IMR-90 (cell line): ENCODE measurements around the gene GJA4. TPM values are rescaled to one million over a fixed set of nuclear protein-coding genes. Genes with fewer than 3 reads are reported as not detected.

Experiments
- ATAC-seq: fragments of 200-7000 bp; cut with Tn5 transposase; 2 replicates; pipeline ENCODE4 v1.9.1; 2020; ENCODE audit warnings: low read depth, mild to moderate bottlenecking, moderate library complexity
- BruUV-seq: library from RNA; stranded (reverse); fragments of 400-500 nt; replicated peaks from 2 replicates; lab custom pipeline; 2021; lab: Mats Ljungman, UMichigan
- CTCF ChIA-PET: fragments of 300-600 bp; formaldehyde crosslinking; extraction: SDS; loops from one replicate; lab custom pipeline; 2021; ENCODE audit warnings: antibody characterized with exemption; lab: Yijun Ruan, JAX
- POLR2A ChIA-PET: fragments of 300-600 bp; sonication (Branson Sonifier 250); formaldehyde crosslinking; loops from one replicate; lab custom pipeline; 2022; ENCODE audit warnings: antibody characterized with exemption; ENCODE audit not compliant: unreplicated experiment; lab: Charles Lee
- DNase-seq: peaks from one replicate; pipeline ENCODE4 v3.0.0; 2013
- H2AFZ ChIP-seq: replicated peaks from 2 replicates; pipeline ENCODE3; 2013; ENCODE audit warnings: low read length, mild to moderate bottlenecking; ENCODE audit not compliant: poor library complexity
- H2AK5ac ChIP-seq: 2 replicates; pipeline ENCODE4 v1.6.1; 2013; ENCODE audit warnings: low read depth, low read length, inconsistent platforms
- H2AK9ac ChIP-seq: replicated peaks from 2 replicates; pipeline ENCODE3; 2013; ENCODE audit warnings: mild to moderate bottlenecking, low read depth, low read length, moderate library complexity; ENCODE audit not compliant: poor library complexity
- H2BK120ac ChIP-seq: 2 replicates; pipeline ENCODE4 v1.6.1; 2013; ENCODE audit warnings: low read depth, low read length, inconsistent platforms
- H2BK15ac ChIP-seq: 3 replicates; pipeline ENCODE4 v1.6.1; 2013; ENCODE audit warnings: low read depth, low read length, inconsistent platforms
- H2BK20ac ChIP-seq: 2 replicates; pipeline ENCODE4 v1.6.1; 2013; ENCODE audit warnings: low read depth, mild to moderate bottlenecking, inconsistent platforms, low read length, moderate library complexity
- H2BK5ac ChIP-seq: 2 replicates; pipeline ENCODE4 v1.6.1; 2013; ENCODE audit warnings: mild to moderate bottlenecking, low read depth, low read length, inconsistent platforms; ENCODE audit not compliant: poor library complexity, severe bottlenecking
- H3K14ac ChIP-seq: replicated peaks from 2 replicates; pipeline ENCODE4 v1.6.1; 2013; ENCODE audit warnings: low read depth, low read length, inconsistent platforms
- H3K18ac ChIP-seq: 2 replicates; pipeline ENCODE4 v1.6.1; 2013; ENCODE audit warnings: low read depth, low read length, control low read depth
- H3K23ac ChIP-seq: 2 replicates; pipeline ENCODE4 v1.6.1; 2013; ENCODE audit warnings: low read depth, low read length, inconsistent platforms
- H3K27ac ChIP-seq: 2 replicates; pipeline ENCODE4 v1.5.1; 2013; ENCODE audit warnings: mild to moderate bottlenecking, control low read depth, low read length; ENCODE audit not compliant: insufficient read depth
- H3K27me3 ChIP-seq: 2 replicates; pipeline ENCODE4 v1.6.1; 2013; ENCODE audit warnings: low read length; ENCODE audit not compliant: control insufficient read depth, insufficient read depth
- H3K36me3 ChIP-seq: 2 replicates; pipeline ENCODE4 v1.6.1; 2013; ENCODE audit warnings: low read length, mixed read lengths; ENCODE audit not compliant: control insufficient read depth, insufficient read depth
- H3K4ac ChIP-seq: 2 replicates; pipeline ENCODE4 v1.6.1; 2013; ENCODE audit warnings: low read depth, low read length, inconsistent platforms
- H3K4me1 ChIP-seq: 2 replicates; pipeline ENCODE4 v1.6.1; 2013; ENCODE audit warnings: low read length, mixed read lengths; ENCODE audit not compliant: control insufficient read depth, insufficient read depth
- H3K4me2 ChIP-seq: 2 replicates; pipeline ENCODE4 v1.6.1; 2013; ENCODE audit warnings: low read depth, mild to moderate bottlenecking, control low read depth, low read length, moderate library complexity
- H3K4me3 ChIP-seq: 2 replicates; pipeline ENCODE4 v1.5.1; 2013; ENCODE audit warnings: low read depth, mild to moderate bottlenecking, control low read depth, low read length, moderate library complexity; ENCODE audit not compliant: insufficient read depth
- H3K56ac ChIP-seq: 2 replicates; pipeline ENCODE4 v1.6.1; 2013; ENCODE audit warnings: low read length, inconsistent platforms; ENCODE audit not compliant: insufficient read depth; ENCODE audit errors: extremely low read depth
- H3K79me1 ChIP-seq, 2 experiments: 2 replicates each; pipeline ENCODE4 v1.6.1; 2013; ENCODE audit warnings: low read length in 2 of 2, inconsistent platforms in 1 of 2, low read depth in 1 of 2
- H3K9ac ChIP-seq: 2 replicates; pipeline ENCODE4 v1.6.1; 2013; ENCODE audit warnings: low read depth, low read length, control low read depth
- H3K9me1 ChIP-seq: 2 replicates; pipeline ENCODE4 v1.6.1; 2013; ENCODE audit warnings: low read length, inconsistent platforms; ENCODE audit not compliant: insufficient read depth
- H3K9me3 ChIP-seq: 2 replicates; pipeline ENCODE4 v1.6.1; 2013; ENCODE audit warnings: low read length; ENCODE audit not compliant: control insufficient read depth, insufficient read depth
- H4K20me1 ChIP-seq: 2 replicates; pipeline ENCODE4 v1.6.1; 2013; ENCODE audit warnings: low read length, inconsistent platforms; ENCODE audit not compliant: insufficient read depth
- H4K5ac ChIP-seq: 2 replicates; pipeline ENCODE4 v1.6.1; 2013; ENCODE audit warnings: mild to moderate bottlenecking, low read depth, low read length, control low read depth
- H4K8ac ChIP-seq, 2 experiments: 2 replicates each; pipeline ENCODE4 v1.6.1; 2013; ENCODE audit warnings: low read depth in 2 of 2, low read length in 2 of 2, control low read depth in 1 of 2, inconsistent platforms in 1 of 2
- H4K91ac ChIP-seq: 2 replicates; pipeline ENCODE4 v1.6.1; 2013; ENCODE audit warnings: low read depth, low read length, inconsistent platforms; ENCODE audit not compliant: insufficient read depth
- BHLHE40 ChIP-seq: fragments of 150-350 bp; IDR thresholded peaks from 2 replicates; pipeline ENCODE4 v1.6.1; 2016; ENCODE audit warnings: mild to moderate bottlenecking, low read depth, low read length
- CEBPB ChIP-seq: IDR thresholded peaks from 2 replicates; pipeline ENCODE4 v1.6.1; 2012; ENCODE audit warnings: low read depth, low read length, improper control_type of control experiment
- CHD1 ChIP-seq: IDR thresholded peaks from 2 replicates; pipeline ENCODE4 v1.6.1; 2012; ENCODE audit warnings: low read depth, low read length, improper control_type of control experiment
- ELK1 ChIP-seq: fragments of 150-350 bp; IDR thresholded peaks from 2 replicates; pipeline ENCODE4 v1.6.1; 2016; ENCODE audit warnings: low read depth, mild to moderate bottlenecking, low read length, moderate library complexity, borderline replicate concordance
- FOS ChIP-seq: fragments of 150-350 bp; IDR thresholded peaks from 2 replicates; pipeline ENCODE4 v1.6.1; 2016; ENCODE audit warnings: low read depth, low read length
- MAFK ChIP-seq: IDR thresholded peaks from 2 replicates; pipeline ENCODE4 v1.6.1; 2012; ENCODE audit warnings: low read depth, low read length, improper control_type of control experiment
- MAZ ChIP-seq: IDR thresholded peaks from 2 replicates; pipeline ENCODE4 v1.6.1; 2012; ENCODE audit warnings: low read depth, mild to moderate bottlenecking, low read length, improper control_type of control experiment, moderate library complexity, borderline replicate concordance
- MXI1 ChIP-seq: IDR thresholded peaks from 2 replicates; pipeline ENCODE4 v1.6.1; 2012; ENCODE audit warnings: low read depth, mild to moderate bottlenecking, low read length, moderate library complexity, borderline replicate concordance
- NFE2L2 ChIP-seq: fragments of 150-350 bp; IDR thresholded peaks from 2 replicates; pipeline ENCODE4 v1.6.1; 2016; ENCODE audit warnings: low read depth, mild to moderate bottlenecking, low read length
- POLR2A ChIP-seq: IDR thresholded peaks from 2 replicates; pipeline ENCODE4 v1.6.1; 2012; ENCODE audit warnings: mild to moderate bottlenecking, low read depth, low read length
- RAD21 ChIP-seq: IDR thresholded peaks from 2 replicates; pipeline ENCODE4 v1.6.1; 2012; ENCODE audit warnings: low read length, improper control_type of control experiment
- RCOR1 ChIP-seq: IDR thresholded peaks from 2 replicates; pipeline ENCODE4 v1.6.1; 2012; ENCODE audit warnings: mild to moderate bottlenecking, low read length, improper control_type of control experiment; ENCODE audit not compliant: insufficient replicate concordance
- RFX5 ChIP-seq: IDR thresholded peaks from 2 replicates; pipeline ENCODE4 v1.8.0; 2012; ENCODE audit warnings: low read depth, mild to moderate bottlenecking, low read length, moderate library complexity
- SMC3 ChIP-seq: fragments of 150-350 bp; IDR thresholded peaks from 2 replicates; pipeline ENCODE4 v1.6.1; 2016; ENCODE audit warnings: low read depth, mild to moderate bottlenecking, antibody characterized with exemption, low read length, moderate library complexity
- USF2 ChIP-seq: fragments of 150-350 bp; IDR thresholded peaks from 2 replicates; pipeline ENCODE4 v1.6.1; 2017; ENCODE audit warnings: mild to moderate bottlenecking, antibody characterized with exemption, low read length, low read depth
- WGBS, 2 experiments: methylation state at CpG; one replicate each; pipeline versions ENCODE4 v1.1.5 to v1.1.7; 2013; ENCODE audit warnings: missing lambda C conversion rate in 2 of 2; ENCODE audit not compliant: insufficient read length in 1 of 2; ENCODE audit errors: extremely low coverage in 2 of 2; 5-methylcytosine and 5-hydroxymethylcytosine counted together
- dilution Hi-C: fragments of 300-500 bp; cut with HindIII; formaldehyde crosslinking; loops from one replicate; pipeline ENCODE4 v1.14.3; 2018; ENCODE audit warnings: low sequenced_read_pairs; ENCODE audit not compliant: unreplicated experiment
- in situ Hi-C: fragments of 300-500 bp; cut with MboI; formaldehyde crosslinking; loops from 3 replicates; pipeline ENCODE4 v1.14.3; 2019; ENCODE audit warnings: low sequenced_read_pairs, inconsistent platforms, mixed read lengths
- intact Hi-C: fragments of 100-400 bp; cut with micrococcal nuclease; formaldehyde crosslinking; loops from 2 replicates; pipeline ENCODE4 v1.10.0; 2022
- polyA plus RNA-seq, 3 experiments: library from polyadenylated mRNA; depleted of rRNA; stranded (reverse); fragments of >200 nt; gene quantifications; 2 replicates each; pipeline ENCODE4 v1.2.3, GENCODE V29; 2012; ENCODE audit warnings: low replicate concordance in 1 of 3
- total RNA-seq: library from RNA; depleted of rRNA; stranded (reverse); fragments of >200 nt; gene quantifications from 2 replicates; pipeline ENCODE4 v1.2.3, GENCODE V29; 2012

Gene GJA4
- total and polyA plus RNA-seq, 2 of the 4 experiments (the other 2 are of a cell fraction), result not detected

- TF ChIP-seq MXI1, result no peak
Observed at GRCh38 chr1:34759503-34760357, 33.1 kb upstream of the GJA4 start, which contains the start of gene GJB4 (continued).

- 81% methylated on average over 14 of the region's 33 CpGs; no CpG with 5 or more reads in 1 of the 2 experiments for WGBS, 2 experiments
- H4K91ac ChIP-seq, result no peak overlapping the region
- dilution Hi-C loops, result no loop called here
- no peaks in the 10 kb centered on the region for H3K4me1 ChIP-seq
- no peak overlapping the region for H2AK5ac ChIP-seq
- no peak overlapping the region for H3K4ac ChIP-seq
- no peaks in the 10 kb centered on the region for H3K36me3 ChIP-seq
- DNase-seq (no peak), ATAC-seq (no peak)
- H2BK15ac ChIP-seq, result no peak overlapping the region
- no peak for TF ChIP-seq MXI1
- no peak for TF ChIP-seq MAFK
- no peak for TF ChIP-seq SMC3
- TF ChIP-seq BHLHE40, result no peak
- no peak for TF ChIP-seq MAZ
- TF ChIP-seq ELK1, result no peak
- no peak for TF ChIP-seq NFE2L2
- no peak for TF ChIP-seq FOS
- TF ChIP-seq CEBPB, result no peak
- TF ChIP-seq USF2, result no peak
- no peak for TF ChIP-seq RCOR1
- no peak for TF ChIP-seq RFX5
- no peak for TF ChIP-seq CHD1
- no peak for TF ChIP-seq RAD21
- TF ChIP-seq POLR2A, result no peak
- H3K18ac ChIP-seq, result no peak overlapping the region
- no peak overlapping the region for H4K8ac ChIP-seq
- H2BK120ac ChIP-seq, result no peak overlapping the region
- H3K56ac ChIP-seq, result no peak overlapping the region
- POLR2A ChIA-PET, result no interaction called here
- H3K9me1 ChIP-seq, result no peaks in the 10 kb centered on the region
- no peak overlapping the region for H3K27ac ChIP-seq
- H2AK9ac ChIP-seq, result no peak overlapping the region
- H2BK20ac ChIP-seq, result no peak overlapping the region
- H3K4me3 ChIP-seq, result no peak overlapping the region
- BruUV-seq, result no TSS peak
- no peak overlapping the region for H3K4me2 ChIP-seq
- no peak overlapping the region for H4K5ac ChIP-seq
- no peaks in the 10 kb centered on the region for H3K9me3 ChIP-seq
- in situ Hi-C loops, result no loop called here
- no peak overlapping the region for H3K9ac ChIP-seq
- CTCF ChIA-PET, result no interaction called here
- intact Hi-C loops, result no loop called here
- H4K20me1 ChIP-seq, result no peaks in the 10 kb centered on the region
- H3K27me3 ChIP-seq, result no peaks in the 10 kb centered on the region; the same call in none of the 2 replicates
- H2BK5ac ChIP-seq, result no peak overlapping the region
- H2AFZ ChIP-seq, result peak overlapping the region; percentile 21
- no peak overlapping the region for H3K14ac ChIP-seq
- H3K79me1 ChIP-seq, result no peaks in the 10 kb centered on the region
- no peak overlapping the region for H3K23ac ChIP-seq
Observed at GRCh38 chr1:34761176-34761761, 31.5 kb upstream of the GJA4 start.
